Activated naive CD8-positive, alpha-beta T cell (primary cell): Measurements from ENCODE around the gene HIC1.

Source experiments
- H3K27ac Mint-ChIP-seq: one replicate; pipeline ENCODE4 v1.8.0; 2021; ENCODE audit warnings: mixed read lengths
- H3K27me3 Mint-ChIP-seq: one replicate; pipeline ENCODE4 v1.8.0; 2021; ENCODE audit warnings: mixed read lengths
- H3K36me3 Mint-ChIP-seq: one replicate; pipeline ENCODE4 v1.8.0; 2021; ENCODE audit warnings: mixed read lengths
- H3K4me1 Mint-ChIP-seq: one replicate; pipeline ENCODE4 v1.8.0; 2021; ENCODE audit warnings: low read depth, mixed read lengths
- H3K4me3 Mint-ChIP-seq: one replicate; pipeline ENCODE4 v1.8.0; 2021; ENCODE audit warnings: mild to moderate bottlenecking, mixed read lengths
- H3K9me3 Mint-ChIP-seq: one replicate; pipeline ENCODE4 v1.8.0; 2021; ENCODE audit warnings: low read depth, mixed read lengths

HIC1 gene

GRCh38 chr17:2105663-2106062 lies 50.8 kb downstream of the HIC1 start:
- H3K36me3 Mint-ChIP-seq: peaks cover 4% of the 10 kb centered on the region
- H3K27ac Mint-ChIP-seq: no peak overlapping the region
- H3K4me3 Mint-ChIP-seq: no peak overlapping the region
- no peaks in the 10 kb centered on the region for H3K27me3 Mint-ChIP-seq
- H3K9me3 Mint-ChIP-seq: no peaks in the 10 kb centered on the region
- peaks cover 22% of the 10 kb centered on the region for H3K4me1 Mint-ChIP-seq

DNA sequence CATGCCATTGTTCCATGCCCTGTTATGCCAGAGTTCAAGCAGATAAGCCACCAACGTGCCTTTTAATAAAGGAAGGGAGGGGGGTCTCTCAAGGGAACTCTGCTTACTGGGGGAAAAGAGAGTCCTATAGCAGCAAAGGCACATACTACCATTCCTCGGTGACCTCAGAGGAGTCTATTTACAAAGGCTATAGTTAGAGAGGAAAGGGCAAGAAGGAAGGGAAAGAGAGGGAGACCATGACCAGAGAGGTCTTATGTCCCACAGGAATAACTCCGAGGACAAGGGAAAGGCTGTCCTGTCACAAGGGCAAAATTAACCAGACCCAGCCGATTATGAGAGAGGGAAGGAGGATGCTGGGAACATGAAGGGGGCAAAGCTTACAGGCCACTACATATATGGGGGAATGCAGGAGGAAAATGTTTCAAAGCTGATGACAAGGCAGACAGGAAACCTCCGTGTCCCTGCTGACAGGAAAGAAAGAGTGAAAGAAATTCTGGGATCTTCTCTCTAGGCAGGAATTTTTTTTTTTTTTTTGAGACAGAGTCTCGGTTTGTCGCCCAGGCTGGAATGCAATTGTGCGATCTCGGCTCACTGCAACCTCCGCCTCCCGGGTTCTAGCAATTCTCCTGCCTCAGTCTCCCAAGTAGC lies 51.5 kb downstream of the HIC1 start:
- peaks cover 4% of the 10 kb centered on the region for H3K36me3 Mint-ChIP-seq

DNA sequence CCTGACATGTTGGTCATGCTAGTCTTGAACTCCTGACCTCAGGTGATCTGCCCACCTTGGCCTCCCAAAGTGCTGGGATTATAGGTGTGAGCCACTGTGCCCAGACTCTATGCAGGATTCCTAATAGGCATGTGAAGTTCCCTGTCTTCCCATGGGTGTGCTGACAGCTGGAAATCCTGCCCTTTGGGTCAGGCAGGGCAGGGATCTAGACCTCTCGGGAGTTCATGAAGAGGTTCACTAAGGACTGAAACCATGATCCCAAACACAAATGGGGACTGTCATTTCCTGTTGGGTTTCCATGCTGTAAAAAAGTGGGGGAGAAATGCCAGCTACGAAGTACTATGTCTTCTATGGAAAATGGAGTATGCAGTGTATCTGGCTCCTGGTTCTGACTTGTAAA lies 52.1 kb downstream of the HIC1 start:
- Mint-ChIP-seq H3K9me3 (no peaks in the 10 kb centered on the region), H3K4me1 (peaks cover 12% of the 10 kb centered on the region), H3K4me3 (no peak overlapping the region), H3K36me3 (peaks cover 4% of the 10 kb centered on the region), H3K27me3 (no peaks in the 10 kb centered on the region), H3K27ac (no peak overlapping the region)

More for the DNA sequence above, 51.5 kb downstream of the HIC1 start:
- peaks cover 18% of the 10 kb centered on the region for H3K4me1 Mint-ChIP-seq
- H3K4me3 Mint-ChIP-seq: no peak overlapping the region
- H3K27ac Mint-ChIP-seq: no peak overlapping the region
- H3K9me3 Mint-ChIP-seq: no peaks in the 10 kb centered on the region
- H3K27me3 Mint-ChIP-seq: no peaks in the 10 kb centered on the region

GRCh38 chr17:2107506-2107905 lies 52.6 kb downstream of the HIC1 start:
- Mint-ChIP-seq H3K27me3 (no peaks in the 10 kb centered on the region), H3K4me3 (no peak overlapping the region), H3K27ac (no peak overlapping the region), H3K9me3 (no peaks in the 10 kb centered on the region), H3K36me3 (peaks cover 4% of the 10 kb centered on the region), H3K4me1 (peaks cover 12% of the 10 kb centered on the region)

- no peaks in the 10 kb centered on the region for H3K9me3 Mint-ChIP-seq
- no peak overlapping the region for H3K4me3 Mint-ChIP-seq
- H3K4me1 Mint-ChIP-seq: peaks cover 5% of the 10 kb centered on the region
- H3K36me3 Mint-ChIP-seq: no peaks in the 10 kb centered on the region
- H3K27ac Mint-ChIP-seq: no peak overlapping the region
- no peaks in the 10 kb centered on the region for H3K27me3 Mint-ChIP-seq
These were observed 53.3 kb downstream of the HIC1 start for GRCh38 chr17:2108170-2108569.

DNA sequence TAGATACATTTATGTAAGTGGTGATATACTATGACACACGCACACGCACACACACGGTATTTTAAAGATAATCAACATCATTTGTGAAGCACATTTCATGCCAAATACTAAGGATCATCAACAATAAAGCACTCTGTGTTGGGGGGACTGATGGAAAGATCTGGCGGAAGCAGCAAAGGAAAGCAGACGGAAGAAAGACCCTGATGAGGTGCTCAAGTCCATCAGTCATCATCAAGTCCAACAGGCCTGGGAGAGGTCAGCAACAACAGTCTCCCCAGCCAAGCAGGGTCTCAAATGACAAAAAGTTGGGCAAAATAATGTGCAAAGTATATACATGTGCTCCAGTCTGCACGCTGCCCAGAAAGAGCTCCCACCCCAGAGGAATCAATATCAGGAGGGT lies 55.5 kb downstream of the HIC1 start:
- Mint-ChIP-seq H3K27ac (no peak overlapping the region), H3K9me3 (no peaks in the 10 kb centered on the region), H3K4me1 (peaks cover 1% of the 10 kb centered on the region), H3K27me3 (no peaks in the 10 kb centered on the region), H3K4me3 (no peak overlapping the region), H3K36me3 (no peaks in the 10 kb centered on the region)

GRCh38 chr17:2111691-2112090 lies 56.8 kb downstream of the HIC1 start:
- Mint-ChIP-seq H3K4me3 (no peak overlapping the region), H3K9me3 (no peaks in the 10 kb centered on the region), H3K27ac (no peak overlapping the region), H3K4me1 (no peaks in the 10 kb centered on the region), H3K36me3 (peaks cover under 1% of the 10 kb centered on the region), H3K27me3 (no peaks in the 10 kb centered on the region)
